Endothelial cell of umbilical vein (primary cell): Measurements from ENCODE around the gene JAKMIP1. TPM values are rescaled to one million over a fixed set of nuclear protein-coding genes. Genes with fewer than 3 reads are reported as not detected.

Experiments
- BruUV-seq: library from RNA; stranded (reverse); fragments of 400-500 nt; replicated peaks from 2 replicates; lab custom pipeline; 2021; lab: Mats Ljungman, UMichigan
- CTCF ChIA-PET: fragments of 300-600, 350-600 bp; sonication (Branson Sonifier 250); formaldehyde crosslinking; loops from one replicate; lab custom pipeline; 2021; ENCODE audit warnings: antibody characterized with exemption, inconsistent platforms; lab: Charles Lee
- POLR2A ChIA-PET: fragments of 300-600, 350-600 bp; sonication (Branson Sonifier 250); formaldehyde crosslinking; loops from one replicate; lab custom pipeline; 2021; ENCODE audit warnings: antibody characterized with exemption, inconsistent platforms; lab: Charles Lee
- DNase-seq: peaks from one replicate; pipeline ENCODE4 v3.0.0-alpha.2; 2011; ENCODE audit warnings: low read depth, low spot score
- FAIRE-seq: peaks from 2 replicates; lab custom pipeline; 2011; peaks lifted over from hg19 to GRCh38; lab: Jason Lieb, UNC
- H2AFZ ChIP-seq: 2 replicates; pipeline ENCODE4 v1.6.0; 2012; ENCODE audit warnings: low read depth, low read length, control low read depth, inconsistent platforms
- H3K27ac ChIP-seq: 2 replicates; pipeline ENCODE4 v1.5.1; 2011; ENCODE audit warnings: low read depth, mild to moderate bottlenecking, control low read depth, low read length, moderate library complexity; ENCODE audit not compliant: insufficient read depth
- H3K27me3 ChIP-seq, 2 experiments: 2 replicates each; pipeline versions ENCODE4 v1.6.0 to v1.6.1; 2011; ENCODE audit warnings: low read length in 2 of 2, mixed read lengths in 1 of 2; ENCODE audit not compliant: control insufficient read depth in 2 of 2, insufficient read depth in 2 of 2
- H3K36me3 ChIP-seq, 2 experiments: 2 replicates in 1 of 2; 3 replicates in 1 of 2; pipeline ENCODE4 v1.5.1; 2011; ENCODE audit warnings: low read length in 2 of 2, mild to moderate bottlenecking in 1 of 2, moderate library complexity in 1 of 2; ENCODE audit not compliant: control insufficient read depth in 2 of 2, insufficient read depth in 2 of 2; ENCODE audit errors: extremely low read depth in 1 of 2
- H3K4me1 ChIP-seq: 3 replicates; pipeline ENCODE4 v1.5.1; 2011; ENCODE audit warnings: mild to moderate bottlenecking, low read length; ENCODE audit not compliant: control insufficient read depth, insufficient read depth; ENCODE audit errors: extremely low read depth
- H3K4me2 ChIP-seq: 2 replicates; pipeline ENCODE4 v1.6.1; 2011; ENCODE audit warnings: low read length, control low read depth, mixed read lengths; ENCODE audit not compliant: insufficient read depth
- H3K4me3 ChIP-seq, 3 experiments: fragments of 200-600 bp in 1 of 3; sonication (generic), shearing (Covaris generic) in 1 of 3; replicated peaks in 1 of 3; 2 replicates each; pipeline ENCODE4 v1.5.1; 2011 to 2016; ENCODE audit warnings: control low read depth in 3 of 3, low read length in 3 of 3, mild to moderate bottlenecking in 2 of 3, inconsistent platforms in 1 of 3, low read depth in 1 of 3, moderate library complexity in 1 of 3; ENCODE audit not compliant: insufficient read depth in 1 of 3
- H3K79me2 ChIP-seq: 2 replicates; pipeline ENCODE4 v1.6.0; 2012; ENCODE audit warnings: low read length, inconsistent platforms; ENCODE audit not compliant: control insufficient read depth, insufficient read depth
- H3K9ac ChIP-seq: replicated peaks from 2 replicates; pipeline ENCODE3; 2011; ENCODE audit warnings: low read length, control low read depth; ENCODE audit not compliant: insufficient read depth; ENCODE audit errors: extremely low read depth
- H3K9me1 ChIP-seq: replicated peaks from 3 replicates; pipeline ENCODE4 v1.6.0; 2011; ENCODE audit warnings: mild to moderate bottlenecking, low read length; ENCODE audit not compliant: control insufficient read depth, insufficient read depth; ENCODE audit errors: extremely low read depth
- H3K9me3 ChIP-seq: replicated peaks from 2 replicates; pipeline ENCODE4 v1.5.1; 2012; ENCODE audit warnings: low read length, inconsistent platforms; ENCODE audit not compliant: control insufficient read depth, insufficient read depth
- H4K20me1 ChIP-seq: replicated peaks from 2 replicates; pipeline ENCODE3; 2011; ENCODE audit warnings: mild to moderate bottlenecking, low read length; ENCODE audit not compliant: control insufficient read depth, insufficient read depth; ENCODE audit errors: extremely low read depth
- CTCF ChIP-seq, 2 donors: IDR thresholded peaks; 1 replicate in 1 of 2; 2 replicates in 1 of 2; pipeline ENCODE4 v1.5.1; 2011; ENCODE audit warnings: low read length in 2 of 2, mild to moderate bottlenecking in 2 of 2, moderate library complexity in 2 of 2, control low read depth in 1 of 2, inconsistent platforms in 1 of 2, low read depth in 1 of 2; ENCODE audit not compliant: insufficient read depth in 1 of 2; ENCODE audit errors: extremely low read depth in 1 of 2
- EZH2 ChIP-seq: IDR thresholded peaks from 2 replicates; pipeline ENCODE4 v1.6.1; 2012; ENCODE audit warnings: borderline replicate concordance, low read depth, mild to moderate bottlenecking, moderate library complexity, low read length, inconsistent platforms; ENCODE audit not compliant: severe bottlenecking
- FOS ChIP-seq: IDR thresholded peaks from 2 replicates; pipeline ENCODE4 v1.6.1; 2011; ENCODE audit warnings: mild to moderate bottlenecking, low read length, moderate library complexity, borderline replicate concordance; ENCODE audit not compliant: insufficient read depth
- GATA2 ChIP-seq: IDR thresholded peaks from 2 replicates; pipeline ENCODE4 v1.7.0; 2011; ENCODE audit warnings: low read depth, mild to moderate bottlenecking, moderate library complexity, mixed read lengths, low read length; ENCODE audit not compliant: insufficient read length, insufficient read depth
- JUN ChIP-seq: IDR thresholded peaks from 2 replicates; pipeline ENCODE4 v1.6.1; 2011; ENCODE audit warnings: borderline replicate concordance, low read depth; ENCODE audit not compliant: insufficient read length, insufficient read depth
- MAX ChIP-seq: IDR thresholded peaks from 2 replicates; pipeline ENCODE4 v1.6.1; 2011; ENCODE audit not compliant: insufficient read depth, insufficient read length
- MYC ChIP-seq: IDR thresholded peaks from one replicate; pipeline ENCODE4 v1.6.1; 2011; ENCODE audit warnings: mild to moderate bottlenecking, low read depth, low read length
- POLR2A ChIP-seq: IDR thresholded peaks from 2 replicates; pipeline ENCODE4 v1.6.1; 2012; ENCODE audit warnings: low read depth, mild to moderate bottlenecking, control low read depth, low read length
- POLR2AphosphoS5 ChIP-seq: IDR thresholded peaks from 2 replicates; pipeline ENCODE4 v1.6.1; 2012; ENCODE audit warnings: low read depth, mild to moderate bottlenecking, control low read depth, low read length, moderate library complexity; ENCODE audit not compliant: insufficient read depth
- dilution Hi-C: fragments of 300-500 bp; cut with MboI; formaldehyde crosslinking; loops from one replicate; pipeline ENCODE4 v1.15.0; 2019; ENCODE audit warnings: low sequenced_read_pairs; ENCODE audit not compliant: extremely low pct_ligation_motif_present
- intact Hi-C: fragments of 100-400 bp; cut with micrococcal nuclease; formaldehyde crosslinking; loops from one replicate; pipeline ENCODE4 v1.10.0; 2022
- polyA plus RNA-seq, 4 experiments: library from polyadenylated mRNA; depleted of rRNA in 3 of 4; stranded (reverse) in 3 of 4; unstranded in 1 of 4; fragments of >200 nt; gene quantifications; 2 replicates each; pipeline versions ENCODE4 v1.2.1 to v1.2.3, GENCODE V29; 2011 to 2012; ENCODE audit warnings: missing spikeins in 1 of 4
- total RNA-seq: library from RNA; stranded (reverse); gene quantifications from 2 replicates; pipeline ENCODE4 v1.2.3, GENCODE V29; 2021

The JAKMIP1 gene
- total and polyA plus RNA-seq, 2 donors (not counting 3 experiments of a cell fraction or from before 2014, with no cell fraction given), result not detected

GRCh38 chr4:6242271-6243029 is 42.1 kb upstream of the JAKMIP1 start:
- CTCF ChIA-PET, result interaction anchor here (0.9 to 1.6 kb wide), 3 partner anchors 9 to 89 kb away, joined by 3 to 5 read pairs (median 4); no protein-coding TSS in a partner anchor
- no peak for FAIRE-seq

More at GRCh38 chr4:6242271-6243029, 42.1 kb upstream of the JAKMIP1 start:
- Histone ChIP-seq H3K27me3 (peaks cover 0 to 7% of the 10 kb centered on the region in 2 experiments), H3K9me1 (no peaks in the 10 kb centered on the region), H3K4me3 (no peak overlapping the region), H2AFZ (no peak overlapping the region), H3K4me1 (no peaks in the 10 kb centered on the region), H3K36me3 (no peaks in the 10 kb centered on the region), H3K9me3 (no peaks in the 10 kb centered on the region), H3K4me2 (no peak overlapping the region), H3K9ac (no peak overlapping the region), H4K20me1 (no peaks in the 10 kb centered on the region), H3K27ac (no peak overlapping the region), H3K79me2 (no peaks in the 10 kb centered on the region)
- dilution Hi-C loops, result no loop called here
- DNase-seq, result no peak
- TF ChIP-seq POLR2A (no peak), MAX (no peak), GATA2 (no peak), MYC (no peak), FOS (no peak), EZH2 (no peak), CTCF (IDR thresholded peaks at IDR 0.05; ENCODE audit: extremely low read depth in 1 of 2, insufficient read depth in 1 of 2, low read depth in 1 of 2, low read length in 2 of 2) (no peak), POLR2AphosphoS5 (no peak), JUN (no peak)
- intact Hi-C loops, result no loop called here
- POLR2A ChIA-PET, result no interaction called here
- no TSS peak for BruUV-seq
